Measurements from ENCODE around the gene EVL. TPM values are rescaled to one million over a fixed set of nuclear protein-coding genes. Genes with fewer than 3 reads are reported as not detected.

The EVL gene
- total RNA-seq (2014; rRNA removed; shearing (Covaris generic)) (154 and 206 TPM in 2 replicates), total RNA-seq (2022) (298 and 324 TPM in 2 replicates), Bru-seq, nascent RNA (percentile 77 among the genes with signal in this experiment), BruChase-seq, experiment 1, labeled RNA remaining after a 6-hour chase (percentile 80 among the genes with signal in this experiment), BruChase-seq, experiment 2, labeled RNA remaining after a 2-hour chase (percentile 74 among the genes with signal in this experiment)
- long read RNA-seq, transcript EVL-202 (14 exons, 2,353 nt), result minor isoform, 12 of 209 reads
- long read RNA-seq, transcript EVL-224 (3 exons, 501 nt), result minor isoform, 8 of 209 reads
- long read RNA-seq, transcript EVL-201 (14 exons, 1,978 nt), result major isoform, 82 of 209 reads
- long read RNA-seq, transcript EVL-217 (3 exons, 1,547 nt), result minor isoform, 22 of 209 reads
- long read RNA-seq, partial matches to known transcripts, result 10 of 209 reads
- long read RNA-seq, other reads (novel, unspliced or antisense), result 69 of 209 reads

DNA sequence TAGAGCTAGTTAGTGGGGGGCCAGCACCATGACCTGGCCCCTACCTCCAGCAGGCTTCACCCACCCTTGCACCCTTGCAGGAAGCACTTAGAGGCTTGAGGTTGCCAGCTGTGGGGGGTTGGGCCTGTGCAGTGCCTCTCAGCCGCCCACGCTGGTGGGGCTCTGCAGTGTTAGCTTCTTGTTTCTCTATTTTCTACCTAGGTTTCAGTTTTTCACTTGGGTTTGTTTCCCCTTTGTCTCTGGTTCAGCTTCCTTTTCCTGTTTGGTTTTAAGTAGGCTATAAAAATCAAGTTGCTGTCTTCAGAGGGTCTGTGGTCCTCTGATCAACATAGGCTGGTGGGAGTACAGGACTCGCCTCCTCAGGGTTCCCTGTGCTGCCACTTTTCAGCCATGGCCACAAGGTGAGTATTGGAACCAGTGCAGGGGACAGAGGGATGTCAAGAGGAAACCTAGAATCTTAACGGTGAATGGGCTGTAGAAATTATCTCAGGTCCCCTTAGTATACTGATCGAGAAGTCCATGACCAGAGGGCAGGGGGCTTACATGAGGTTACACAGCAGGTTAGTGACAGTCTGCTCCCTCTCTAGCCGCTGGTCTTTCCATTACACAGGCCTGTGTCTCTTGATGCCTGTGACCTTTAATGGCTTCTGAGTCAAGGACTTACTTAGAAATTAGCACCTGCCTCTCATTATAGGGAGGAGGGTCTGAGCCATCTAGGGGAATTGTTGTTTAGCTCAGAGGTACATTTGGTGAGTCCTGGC lies at the start of gene EVL:
Gene EVL, plus strand, starts transcription at position 312 of the 761 bp plus-strand sequence. Its CDS starts 79 bp downstream, at position 391.
- Histone ChIP-seq H3K79me2 (ENCODE audit: insufficient read depth, low read depth, low read length) (peaks cover 51% of the 10 kb centered on the region), H3K4me3 (ENCODE audit: low read depth, low read length, poor library complexity, severe bottlenecking) (peak within 1 kb of the TSS; percentile 74), H3K9me2 (ENCODE audit: insufficient read depth, low read length) (no peaks in the 10 kb centered on the region), H4K20me1 (ENCODE audit: insufficient read depth, low read length) (no peaks in the 10 kb centered on the region), H3K4me1 (ENCODE audit: insufficient read depth, low read length, poor library complexity, severe bottlenecking) (peaks cover 78% of the 10 kb centered on the region), H3K27ac (ENCODE audit: low read depth, low read length, poor library complexity, severe bottlenecking) (peak within 1 kb of the TSS; percentile 99), H3K4me2 (ENCODE audit: low read length) (peak within 1 kb of the TSS; percentile 97), H2AFZ (ENCODE audit: low read length) (peak within 1 kb of the TSS; percentile 81), H3K36me3 (ENCODE audit: insufficient read depth, low read length) (peaks cover 10% of the 10 kb centered on the region; the same call in 1 of the 2 replicates), H3K9me3 (ENCODE audit: low read length) (no peaks in the 10 kb centered on the region)
- DNase-seq (ENCODE audit: low spot score), result peak; percentile 86
- POLR2A ChIA-PET, result interaction anchor here (0.6 to 2.6 kb wide), 15 partner anchors 9 to 176 kb away, joined by 3 to 7 read pairs (median 3); no protein-coding TSS in a partner anchor
- CTCF ChIA-PET (ENCODE audit: unreplicated experiment), result interaction anchor here (0.6 to 1.1 kb wide), 2 partner anchors 45 to 127 kb away, joined by 3 to 4 read pairs; no protein-coding TSS in a partner anchor
- peak; percentile 20; the same call in 1 of the 2 replicates for TF ChIP-seq CTCF (conservative IDR thresholded peaks at IDR 0.05; ENCODE audit: low read length)
- no peak for TF ChIP-seq EZH2phosphoT487 (IDR thresholded peaks at IDR 0.05; ENCODE audit: borderline replicate concordance, low read depth, low read length)
- BruUV-seq (replicated peaks), result no TSS peak
- intact Hi-C loops (cut with micrococcal nuclease; ENCODE audit: unreplicated experiment), result loop anchor here (2.0 to 10.0 kb wide), 6 partner anchors 44 to 580 kb away; partner anchors contain the start of genes CCNK, CYP46A1, DEGS2 and SETD3

- H3K36me3 ChIP-seq (ENCODE audit: insufficient read depth, low read length), result no peaks in the 10 kb centered on the region
- TF ChIP-seq CTCF (conservative IDR thresholded peaks at IDR 0.05; ENCODE audit: low read length) (no peak), EZH2phosphoT487 (IDR thresholded peaks at IDR 0.05; ENCODE audit: borderline replicate concordance, low read depth, low read length) (no peak)
- no TSS peak for BruUV-seq (replicated peaks)
- H2AFZ ChIP-seq (ENCODE audit: low read length), result no peak overlapping the region
- H4K20me1 ChIP-seq (ENCODE audit: insufficient read depth, low read length), result no peaks in the 10 kb centered on the region
- no peak overlapping the region for H3K4me3 ChIP-seq (ENCODE audit: low read depth, low read length, poor library complexity, severe bottlenecking)
- intact Hi-C loops (cut with micrococcal nuclease; ENCODE audit: unreplicated experiment), result no loop called here
- H3K27ac ChIP-seq (ENCODE audit: low read depth, low read length, poor library complexity, severe bottlenecking), result no peak overlapping the region
- H3K9me2 ChIP-seq (ENCODE audit: insufficient read depth, low read length), result no peaks in the 10 kb centered on the region
- H3K4me2 ChIP-seq (ENCODE audit: low read length), result no peak overlapping the region
- H3K79me2 ChIP-seq (ENCODE audit: insufficient read depth, low read depth, low read length), result no peaks in the 10 kb centered on the region
- ChIA-PET POLR2A (no interaction called here), CTCF (ENCODE audit: unreplicated experiment) (no interaction called here)
- DNase-seq (ENCODE audit: low spot score), result no peak
- H3K4me1 ChIP-seq (ENCODE audit: insufficient read depth, low read length, poor library complexity, severe bottlenecking), result peaks cover 9% of the 10 kb centered on the region
- H3K9me3 ChIP-seq (ENCODE audit: low read length), result no peaks in the 10 kb centered on the region
Measured at GRCh38 chr14:100017553-100017952, 47.7 kb upstream of the EVL start.
